NCI-H128 (cell line): Measurements from ENCODE around the gene UQCRFS1.

Source experiments
- DNase-seq: peaks from one replicate; lab custom pipeline; 2025; ENCODE audit not compliant: unreplicated experiment; lab: John Stamatoyannopoulos, UW

The UQCRFS1 gene

DNA sequence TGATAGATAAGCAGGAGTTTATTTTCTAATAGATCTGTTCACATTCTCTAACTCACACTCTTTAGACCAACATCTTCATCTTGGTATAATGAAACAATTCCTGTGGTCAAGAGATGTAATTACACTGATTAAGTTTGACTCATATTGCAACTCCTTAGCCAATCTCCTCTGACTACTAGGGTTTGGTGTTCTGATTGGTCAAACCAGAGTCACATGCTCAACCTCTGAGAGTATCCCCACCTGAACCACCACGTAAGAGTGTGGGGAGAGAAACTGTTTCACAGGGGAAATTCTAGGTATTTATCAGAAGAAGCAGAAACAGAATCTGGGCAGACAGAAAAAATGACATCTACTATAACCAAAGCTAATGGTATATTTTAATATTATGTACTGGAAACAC lies 42.4 kb downstream of the UQCRFS1 start:
- no peak for DNase-seq

DNA sequence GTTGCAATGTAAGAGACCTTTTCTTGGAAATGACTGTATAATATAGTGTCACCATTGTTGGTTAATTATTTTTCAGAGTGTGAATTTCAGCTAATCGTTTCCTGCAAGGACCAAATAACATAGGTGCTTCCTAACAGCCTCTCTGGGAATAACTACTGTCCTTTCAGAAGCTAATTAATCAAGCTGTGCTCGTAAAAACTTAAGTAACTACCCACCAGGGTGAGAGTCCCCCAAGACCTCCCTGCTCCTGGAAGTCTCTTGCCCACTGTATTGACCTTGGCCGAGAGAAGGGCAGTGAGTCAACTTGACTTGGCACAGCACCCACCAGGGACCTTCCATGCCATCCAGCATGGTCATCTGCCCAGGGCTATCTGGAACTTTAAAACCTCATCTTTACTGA lies 50.3 kb downstream of the UQCRFS1 start:
- DNase-seq, result no peak

DNA sequence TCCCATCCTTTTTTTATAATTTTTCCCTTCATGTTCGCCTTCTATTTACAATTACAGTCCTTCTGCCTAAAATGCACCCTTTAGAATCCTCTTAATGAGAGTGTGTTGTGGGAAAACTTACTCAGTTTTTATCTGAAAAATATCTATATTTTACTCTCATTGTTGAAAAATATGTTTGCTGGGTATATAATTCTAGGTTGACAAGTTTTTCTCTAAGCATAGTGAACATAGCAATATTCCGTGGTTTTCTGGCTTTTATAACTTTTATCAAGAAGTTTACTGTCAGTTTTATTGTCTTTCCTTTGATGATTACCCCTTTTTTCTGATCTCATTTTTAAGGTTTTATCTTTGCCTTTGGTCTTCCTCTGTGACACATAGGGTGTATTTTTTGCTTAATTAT lies 57.3 kb downstream of the UQCRFS1 start:
- no peak for DNase-seq
